IMR-90 (cell line): ENCODE results near the gene TMEM120A.

Experiments used
- BHLHE40 ChIP-seq: fragments of 150-350 bp; IDR thresholded peaks from 2 replicates; pipeline ENCODE4 v1.6.1; 2016; ENCODE audit warnings: mild to moderate bottlenecking, low read depth, low read length
- CEBPB ChIP-seq: IDR thresholded peaks from 2 replicates; pipeline ENCODE4 v1.6.1; 2012; ENCODE audit warnings: low read depth, low read length, improper control_type of control experiment
- CHD1 ChIP-seq: IDR thresholded peaks from 2 replicates; pipeline ENCODE4 v1.6.1; 2012; ENCODE audit warnings: low read depth, low read length, improper control_type of control experiment
- FOS ChIP-seq: fragments of 150-350 bp; IDR thresholded peaks from 2 replicates; pipeline ENCODE4 v1.6.1; 2016; ENCODE audit warnings: low read depth, low read length
- MAFK ChIP-seq: IDR thresholded peaks from 2 replicates; pipeline ENCODE4 v1.6.1; 2012; ENCODE audit warnings: low read depth, low read length, improper control_type of control experiment
- POLR2A ChIP-seq: IDR thresholded peaks from 2 replicates; pipeline ENCODE4 v1.6.1; 2012; ENCODE audit warnings: mild to moderate bottlenecking, low read depth, low read length
- RAD21 ChIP-seq: IDR thresholded peaks from 2 replicates; pipeline ENCODE4 v1.6.1; 2012; ENCODE audit warnings: low read length, improper control_type of control experiment
- RCOR1 ChIP-seq: IDR thresholded peaks from 2 replicates; pipeline ENCODE4 v1.6.1; 2012; ENCODE audit warnings: mild to moderate bottlenecking, low read length, improper control_type of control experiment; ENCODE audit not compliant: insufficient replicate concordance
- SMC3 ChIP-seq: fragments of 150-350 bp; IDR thresholded peaks from 2 replicates; pipeline ENCODE4 v1.6.1; 2016; ENCODE audit warnings: low read depth, mild to moderate bottlenecking, antibody characterized with exemption, low read length, moderate library complexity
- TF ChIP-seq, protein P1 (sequence below): conservative IDR thresholded peaks from 2 replicates; pipeline ENCODE4 v1.5.1; 2012; ENCODE audit warnings: mild to moderate bottlenecking, low read depth, low read length, improper control_type of control experiment
- TF ChIP-seq, protein P2 (sequence below): fragments of 150-350 bp; IDR thresholded peaks from 2 replicates; pipeline ENCODE4 v1.6.1; 2017; ENCODE audit warnings: mild to moderate bottlenecking, antibody characterized with exemption, low read length, low read depth

DNA sequence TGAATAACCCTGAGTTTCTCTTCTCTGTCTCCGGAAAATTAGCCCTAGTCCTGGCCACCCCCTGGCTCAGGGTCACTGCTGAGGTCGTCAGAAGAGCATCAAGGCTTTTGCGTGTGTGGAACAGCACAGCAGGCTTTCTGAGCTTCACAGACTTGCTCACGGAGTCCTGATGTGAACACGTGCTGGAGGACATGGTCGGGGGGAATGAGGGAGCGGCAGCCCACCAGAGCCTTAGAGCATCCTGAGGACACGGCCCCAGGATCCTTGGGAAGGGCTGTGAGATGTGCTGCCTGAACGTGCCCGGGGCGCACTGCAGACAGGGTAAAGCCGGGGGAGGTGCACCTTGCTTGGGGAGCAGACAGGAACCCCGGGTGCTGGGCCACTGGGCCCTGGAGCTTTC lies 28.8 kb downstream of the TMEM120A start:
- TF ChIP-seq MAFK (no peak), SMC3 (no peak), CEBPB (no peak), POLR2A (no peak), CHD1 (no peak), RAD21 (no peak), BHLHE40 (no peak), RCOR1 (no peak), FOS (no peak)
- TF ChIP-seq, protein P1, sequence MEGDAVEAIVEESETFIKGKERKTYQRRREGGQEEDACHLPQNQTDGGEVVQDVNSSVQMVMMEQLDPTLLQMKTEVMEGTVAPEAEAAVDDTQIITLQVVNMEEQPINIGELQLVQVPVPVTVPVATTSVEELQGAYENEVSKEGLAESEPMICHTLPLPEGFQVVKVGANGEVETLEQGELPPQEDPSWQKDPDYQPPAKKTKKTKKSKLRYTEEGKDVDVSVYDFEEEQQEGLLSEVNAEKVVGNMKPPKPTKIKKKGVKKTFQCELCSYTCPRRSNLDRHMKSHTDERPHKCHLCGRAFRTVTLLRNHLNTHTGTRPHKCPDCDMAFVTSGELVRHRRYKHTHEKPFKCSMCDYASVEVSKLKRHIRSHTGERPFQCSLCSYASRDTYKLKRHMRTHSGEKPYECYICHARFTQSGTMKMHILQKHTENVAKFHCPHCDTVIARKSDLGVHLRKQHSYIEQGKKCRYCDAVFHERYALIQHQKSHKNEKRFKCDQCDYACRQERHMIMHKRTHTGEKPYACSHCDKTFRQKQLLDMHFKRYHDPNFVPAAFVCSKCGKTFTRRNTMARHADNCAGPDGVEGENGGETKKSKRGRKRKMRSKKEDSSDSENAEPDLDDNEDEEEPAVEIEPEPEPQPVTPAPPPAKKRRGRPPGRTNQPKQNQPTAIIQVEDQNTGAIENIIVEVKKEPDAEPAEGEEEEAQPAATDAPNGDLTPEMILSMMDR = no peak
- TF ChIP-seq, protein P2, sequence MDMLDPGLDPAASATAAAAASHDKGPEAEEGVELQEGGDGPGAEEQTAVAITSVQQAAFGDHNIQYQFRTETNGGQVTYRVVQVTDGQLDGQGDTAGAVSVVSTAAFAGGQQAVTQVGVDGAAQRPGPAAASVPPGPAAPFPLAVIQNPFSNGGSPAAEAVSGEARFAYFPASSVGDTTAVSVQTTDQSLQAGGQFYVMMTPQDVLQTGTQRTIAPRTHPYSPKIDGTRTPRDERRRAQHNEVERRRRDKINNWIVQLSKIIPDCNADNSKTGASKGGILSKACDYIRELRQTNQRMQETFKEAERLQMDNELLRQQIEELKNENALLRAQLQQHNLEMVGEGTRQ = no peak
